Testis (tissue), 3 donors: ENCODE data around the gene RERE. TPM values are rescaled to one million over a fixed set of nuclear protein-coding genes. Genes with fewer than 3 reads are reported as not detected.
A peak's percentile ranks its signal among the peaks of the same experiment; 100 is the strongest.

Experiments
- DNase-seq: peaks from one replicate; pipeline ENCODE4 v3.0.0-alpha.2; 2019
- H3K27ac ChIP-seq, 2 donors: fragments of 200-600 bp; sonication (generic); one replicate each; pipeline ENCODE4 v1.5.1; 2019
- H3K27me3 ChIP-seq: fragments of 200-600 bp; sonication (generic); one replicate; pipeline ENCODE4 v1.5.1; 2019
- H3K36me3 ChIP-seq: fragments of 200-600 bp; sonication (generic); one replicate; pipeline ENCODE4 v1.5.1; 2017; ENCODE audit warnings: low read depth; ENCODE audit errors: missing control alignments
- H3K4me1 ChIP-seq: fragments of 200-600 bp; sonication (generic); one replicate; pipeline ENCODE4 v1.5.1; 2019
- H3K4me3 ChIP-seq, 2 donors: fragments of 200-600 bp; sonication (generic); one replicate each; pipeline ENCODE4 v1.5.1; 2017 to 2019
- H3K9me3 ChIP-seq: fragments of 200-600 bp; sonication (generic); one replicate; pipeline ENCODE4 v1.5.1; 2017
- CTCF ChIP-seq, 3 experiments: fragments of 450-650 bp in 2 of 3; fragments of 200-600 bp in 1 of 3; sonication (generic) in 1 of 3; IDR thresholded peaks; one replicate each; pipeline ENCODE4 v1.5.1; 2016 to 2019; ENCODE audit warnings: antibody characterized with exemption in 3 of 3, mild to moderate bottlenecking in 2 of 3, moderate library complexity in 1 of 3
- POLR2A ChIP-seq: fragments of 450-650 bp; IDR thresholded peaks from one replicate; pipeline ENCODE4 v1.6.1; 2017; ENCODE audit warnings: antibody characterized with exemption, mild to moderate bottlenecking, moderate library complexity
- WGBS, 2 donors: methylation state at CpG; one replicate each; pipeline ENCODE4 v1.1.5; 2018; 5-methylcytosine and 5-hydroxymethylcytosine counted together
- intact Hi-C: fragments of 100-400 bp; cut with DNase I; formaldehyde crosslinking; loops from one replicate; pipeline ENCODE4 v1.15.1; 2023; ENCODE audit warnings: low total_unique reads
- polyA plus RNA-seq: library from polyadenylated mRNA; stranded (reverse); fragments of 350-450 nt; fragmentation: Illumina TruSeq; extraction: RNeasy Lipid Tissue Mini Kit (QIAGEN cat#74804); gene quantifications from one replicate; pipeline ENCODE4 v1.2.3, GENCODE V29; 2014; ENCODE audit warnings: low read depth, low replicate concordance; ENCODE audit not compliant: insufficient read depth
- total RNA-seq, 2 donors: library from RNA; depleted of rRNA; stranded (reverse); fragments of >200 nt; gene quantifications; one replicate each; pipeline ENCODE4 v1.2.3, GENCODE V29; 2016

RERE gene
- total and polyA plus RNA-seq, 3 donors from 2014 or later: 90.8 to 229 (median 203) TPM

- 97 to 98% methylated on average over 6 of the region's 6 CpGs for WGBS, 2 donors
- H3K4me1 ChIP-seq: peaks cover 17% of the 10 kb centered on the region
- H3K36me3 ChIP-seq: no peaks in the 10 kb centered on the region
- no peak for DNase-seq
- H3K9me3 ChIP-seq: no peaks in the 10 kb centered on the region
- TF ChIP-seq CTCF (IDR thresholded peaks at IDR 0.05) (no peak), POLR2A (no peak)
- no peak overlapping the region for H3K4me3 ChIP-seq
- H3K27me3 ChIP-seq: no peaks in the 10 kb centered on the region
- no peak overlapping the region for H3K27ac ChIP-seq
- intact Hi-C loops: no loop called here
Measured at GRCh38 chr1:8512504-8512903, 304.9 kb downstream of the RERE start.

- Histone ChIP-seq H3K4me3 (no peak overlapping the region), H3K27me3 (no peaks in the 10 kb centered on the region), H3K9me3 (no peaks in the 10 kb centered on the region), H3K36me3 (no peaks in the 10 kb centered on the region), H3K4me1 (peaks cover 10% of the 10 kb centered on the region), H3K27ac (peak overlapping the region; percentile 66 to 80)
- no peak for TF ChIP-seq CTCF (IDR thresholded peaks at IDR 0.05)
- no peak for TF ChIP-seq POLR2A
- DNase-seq: peak; percentile 38
- intact Hi-C loops: no loop called here
- 31 to 40% methylated on average over 9 of the region's 9 CpGs for WGBS, 2 donors
Measured at GRCh38 chr1:8510041-8510823, 307.2 kb downstream of the RERE start.

DNA sequence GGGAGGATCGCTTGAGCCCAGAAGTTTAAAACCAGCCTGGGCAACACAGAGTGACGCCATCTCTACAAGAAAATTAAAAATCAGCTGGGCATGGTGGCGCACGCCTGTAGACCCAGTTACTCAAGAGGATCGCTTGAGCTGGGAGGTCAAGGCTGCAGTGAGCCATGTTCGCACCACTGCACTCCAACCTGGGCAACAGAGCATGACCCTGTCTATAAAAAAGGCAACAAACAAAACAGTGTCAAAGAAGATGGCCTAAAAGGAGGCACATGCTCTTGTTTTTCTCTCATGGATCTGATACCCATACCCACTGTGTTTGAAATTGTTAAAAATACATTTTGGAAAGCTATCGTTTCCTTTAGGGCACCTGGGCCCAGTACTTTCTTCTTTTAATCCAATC lies 307.9 kb downstream of the RERE start:
- Histone ChIP-seq H3K4me1 (peaks cover 10% of the 10 kb centered on the region), H3K36me3 (no peaks in the 10 kb centered on the region), H3K27me3 (no peaks in the 10 kb centered on the region), H3K9me3 (no peaks in the 10 kb centered on the region), H3K27ac (peak overlapping the region; percentile 66 to 80), H3K4me3 (no peak overlapping the region)
- WGBS, 2 donors: 90 to 95% methylated on average over 7 of the region's 7 CpGs
- no peak for TF ChIP-seq POLR2A
- intact Hi-C loops: no loop called here
- no peak for DNase-seq

DNA sequence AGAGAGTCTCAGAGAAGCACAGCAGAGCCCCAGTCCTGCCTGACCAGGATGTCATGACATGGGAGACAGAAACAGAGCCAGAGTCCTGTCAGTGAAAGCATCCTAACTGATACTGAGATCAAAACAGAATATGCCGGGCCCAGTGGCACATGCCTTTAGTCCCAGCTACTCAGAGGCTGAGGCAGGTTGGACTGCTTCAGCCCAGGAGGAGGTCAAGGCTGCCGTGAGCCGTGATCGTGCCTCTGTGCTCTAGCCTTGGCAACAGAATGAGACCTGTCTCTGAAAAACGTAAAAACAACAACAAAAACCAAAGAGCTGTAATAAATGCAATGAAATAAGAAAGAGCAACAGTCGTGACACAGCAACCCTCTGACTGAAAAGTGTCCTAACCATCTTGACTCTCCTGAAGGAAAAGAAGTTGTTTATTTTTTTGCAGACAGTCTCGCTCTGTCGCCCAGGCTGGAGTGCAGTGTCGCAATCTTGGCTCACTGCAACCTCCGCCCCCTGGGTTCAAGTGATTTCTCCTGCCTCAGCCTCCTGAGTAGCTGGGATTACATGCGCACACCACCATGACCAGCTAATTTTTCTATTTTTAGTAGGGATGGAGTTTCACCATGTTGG lies 310.3 kb downstream of the RERE start:
- TF ChIP-seq POLR2A (no peak), CTCF (IDR thresholded peaks at IDR 0.05) (no peak)
- no peaks in the 10 kb centered on the region for H3K9me3 ChIP-seq
- H3K27me3 ChIP-seq: no peaks in the 10 kb centered on the region
- DNase-seq: no peak
- intact Hi-C loops: no loop called here
- H3K36me3 ChIP-seq: no peaks in the 10 kb centered on the region
- peak overlapping the region in 1 of 2 donors; percentile 16 for H3K27ac ChIP-seq
- peaks cover 10% of the 10 kb centered on the region for H3K4me1 ChIP-seq
- H3K4me3 ChIP-seq: no peak overlapping the region
- 57 to 80% methylated on average over 11 of the region's 11 CpGs for WGBS, 2 donors

- no peak for DNase-seq
- no peak overlapping the region for H3K4me3 ChIP-seq
- H3K9me3 ChIP-seq: no peaks in the 10 kb centered on the region
- H3K36me3 ChIP-seq: no peaks in the 10 kb centered on the region
- no peaks in the 10 kb centered on the region for H3K27me3 ChIP-seq
- 79 to 80% methylated on average over 1 of the region's 1 CpG for WGBS, 2 donors
- H3K27ac ChIP-seq: peak overlapping the region in 1 of 2 donors; percentile 16
- intact Hi-C loops: no loop called here
- H3K4me1 ChIP-seq: peaks cover 10% of the 10 kb centered on the region
- TF ChIP-seq POLR2A: no peak
- no peak for TF ChIP-seq CTCF (IDR thresholded peaks at IDR 0.05)
Measured at GRCh38 chr1:8506456-8506855, 311.0 kb downstream of the RERE start.
